HT1080 (cell line): ENCODE data around the gene SOBP. TPM values are rescaled to one million over a fixed set of nuclear protein-coding genes. Genes with fewer than 3 reads are reported as not detected.

Experiments used
- DNase-seq: peaks from one replicate; pipeline ENCODE4 v3.0.0-alpha.2; 2015; ENCODE audit warnings: low read depth
- total RNA-seq: library from RNA; depleted of rRNA; stranded (reverse); fragments of >200 nt; shearing (Covaris generic); gene quantifications from 2 replicates; pipeline ENCODE4 v1.2.3, GENCODE V29; 2014

The SOBP gene
- total RNA-seq, 1 experiment from 2014 or later, result 1.9 TPM

GRCh38 chr6:107683183-107683582, 193.3 kb downstream of the SOBP start:
- no peak for DNase-seq

DNA sequence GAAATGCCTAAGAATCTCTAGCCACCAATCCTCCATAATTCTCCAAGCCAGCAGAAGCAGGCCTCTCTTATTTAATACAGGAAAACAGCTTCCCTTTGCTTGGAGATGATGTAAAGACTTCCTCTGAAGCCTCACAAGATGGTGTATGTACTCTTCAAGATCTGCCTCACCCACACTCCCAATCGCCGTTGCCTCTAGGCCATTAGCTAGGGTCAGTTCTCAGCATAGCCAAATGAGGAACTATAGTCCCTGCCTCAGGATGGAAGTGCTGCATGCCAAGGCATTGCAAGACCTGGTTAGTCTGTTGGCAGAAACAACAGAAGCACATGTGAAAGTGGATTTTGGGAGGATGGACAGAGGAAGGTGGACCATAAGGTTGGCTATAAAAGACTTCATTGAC, 195.1 kb downstream of the SOBP start:
- no peak for DNase-seq

DNA sequence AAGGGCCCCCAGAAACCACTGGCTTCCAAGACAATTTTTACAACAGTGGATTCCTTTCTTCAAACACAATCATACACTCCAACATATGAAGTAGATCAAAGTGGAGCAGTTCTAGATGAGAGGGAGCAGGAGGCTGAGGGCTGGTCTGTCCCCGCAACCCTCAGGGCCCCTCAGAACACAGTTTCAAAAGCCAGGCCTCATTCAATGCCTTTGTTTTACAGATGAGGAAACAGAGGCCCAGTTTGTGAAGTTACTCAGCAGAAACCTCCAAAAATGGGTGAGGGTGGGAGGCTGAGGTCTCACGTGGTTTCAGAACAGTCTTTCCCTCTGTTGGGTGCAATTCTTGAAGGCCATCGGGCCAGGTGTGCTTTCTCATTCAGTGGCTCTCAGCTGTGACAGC, 199.3 kb downstream of the SOBP start:
- no peak for DNase-seq

DNA sequence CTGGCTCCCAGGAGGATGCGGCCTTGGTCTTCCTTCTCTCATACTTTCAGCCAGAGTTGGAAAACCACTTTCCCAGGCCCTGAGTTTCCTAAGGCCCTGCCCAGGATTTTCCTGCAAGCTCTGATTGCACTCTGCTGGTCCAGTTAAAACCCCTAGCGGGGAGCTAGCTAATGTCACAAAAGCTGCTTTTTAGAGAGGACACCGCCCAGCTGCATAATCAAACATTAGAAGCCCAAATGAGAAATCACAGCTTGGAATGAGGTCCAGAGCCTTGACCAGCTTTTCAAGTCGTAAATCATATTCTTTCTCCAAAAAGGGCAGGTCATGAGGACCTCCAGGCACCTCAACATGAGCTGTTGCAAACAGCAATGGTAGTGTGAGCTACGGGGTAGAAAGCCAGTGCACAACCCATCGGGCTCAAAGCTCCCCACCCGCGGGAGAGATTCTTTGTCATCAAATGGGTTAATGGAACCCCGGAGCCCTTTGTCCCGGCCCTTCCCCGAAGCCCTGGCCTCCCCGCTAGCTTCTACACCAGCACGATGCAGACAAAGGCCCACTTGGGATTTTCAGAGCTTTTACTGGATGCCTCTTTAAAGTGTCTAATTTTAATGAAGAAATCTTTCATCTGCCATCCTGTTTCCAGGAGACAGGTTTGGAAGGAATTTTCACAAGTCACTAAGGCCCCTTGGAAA, 200.2 kb downstream of the SOBP start:
- no peak for DNase-seq

- DNase-seq, result no peak
These were observed 200.7 kb downstream of the SOBP start for GRCh38 chr6:107690643-107691061.

GRCh38 chr6:107691062-107691751, 201.3 kb downstream of the SOBP start:
- DNase-seq, result peak; percentile 29

DNA sequence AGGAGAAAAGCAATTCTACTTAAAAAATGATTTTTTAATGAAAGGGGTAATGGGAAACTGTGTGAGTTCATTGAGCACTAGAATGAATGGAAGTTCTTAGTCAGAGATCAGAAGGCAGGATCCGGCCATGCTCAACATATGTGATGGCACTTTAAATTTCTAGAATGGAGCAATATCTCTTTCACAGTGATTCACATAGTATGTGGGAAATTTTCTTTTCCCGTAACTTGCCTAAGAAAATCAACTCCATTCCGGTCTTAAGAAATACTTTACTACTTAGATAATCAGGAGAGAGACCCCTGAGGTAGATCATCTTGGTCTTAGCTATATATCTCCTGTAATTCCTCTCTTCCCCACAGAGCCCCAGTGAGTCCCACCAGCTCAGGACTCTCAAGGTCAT, 202.4 kb downstream of the SOBP start:
- DNase-seq, result peak; percentile 22

- no peak for DNase-seq
These were observed 205.3 kb downstream of the SOBP start for GRCh38 chr6:107695061-107695720.

GRCh38 chr6:107697682-107698081, 207.8 kb downstream of the SOBP start:
- peak; percentile 24 for DNase-seq

- DNase-seq, result peak; percentile 95
These were observed 208.2 kb downstream of the SOBP start for GRCh38 chr6:107698146-107698545.

DNA sequence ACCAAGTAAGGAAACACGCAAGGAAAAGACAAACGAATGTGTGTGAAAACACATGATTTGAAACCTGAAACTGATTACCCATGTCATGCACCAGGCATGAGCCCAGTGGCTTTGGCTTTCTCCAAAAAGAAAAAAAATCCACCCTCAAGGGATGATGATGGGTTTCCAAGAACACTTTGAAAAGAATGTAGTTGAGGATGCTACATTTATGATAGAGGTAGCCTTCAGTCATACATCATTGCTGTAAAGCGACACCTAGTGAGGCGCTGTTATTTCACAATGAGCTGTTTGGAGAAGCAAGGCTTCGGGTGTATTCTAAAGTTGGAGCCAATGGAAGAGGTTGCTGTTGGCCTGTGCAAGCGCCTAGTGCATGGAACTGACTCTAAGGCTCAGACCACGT, 209.3 kb downstream of the SOBP start:
- DNase-seq, result no peak

GRCh38 chr6:107699697-107700325, 209.9 kb downstream of the SOBP start:
- peak; percentile 27 for DNase-seq

GRCh38 chr6:107703606-107704005, 213.7 kb downstream of the SOBP start:
- DNase-seq, result no peak

- DNase-seq, result peak; percentile 34
These were observed 214.6 kb downstream of the SOBP start for GRCh38 chr6:107704347-107705013.

GRCh38 chr6:107706516-107707115, 216.7 kb downstream of the SOBP start:
- no peak for DNase-seq

DNA sequence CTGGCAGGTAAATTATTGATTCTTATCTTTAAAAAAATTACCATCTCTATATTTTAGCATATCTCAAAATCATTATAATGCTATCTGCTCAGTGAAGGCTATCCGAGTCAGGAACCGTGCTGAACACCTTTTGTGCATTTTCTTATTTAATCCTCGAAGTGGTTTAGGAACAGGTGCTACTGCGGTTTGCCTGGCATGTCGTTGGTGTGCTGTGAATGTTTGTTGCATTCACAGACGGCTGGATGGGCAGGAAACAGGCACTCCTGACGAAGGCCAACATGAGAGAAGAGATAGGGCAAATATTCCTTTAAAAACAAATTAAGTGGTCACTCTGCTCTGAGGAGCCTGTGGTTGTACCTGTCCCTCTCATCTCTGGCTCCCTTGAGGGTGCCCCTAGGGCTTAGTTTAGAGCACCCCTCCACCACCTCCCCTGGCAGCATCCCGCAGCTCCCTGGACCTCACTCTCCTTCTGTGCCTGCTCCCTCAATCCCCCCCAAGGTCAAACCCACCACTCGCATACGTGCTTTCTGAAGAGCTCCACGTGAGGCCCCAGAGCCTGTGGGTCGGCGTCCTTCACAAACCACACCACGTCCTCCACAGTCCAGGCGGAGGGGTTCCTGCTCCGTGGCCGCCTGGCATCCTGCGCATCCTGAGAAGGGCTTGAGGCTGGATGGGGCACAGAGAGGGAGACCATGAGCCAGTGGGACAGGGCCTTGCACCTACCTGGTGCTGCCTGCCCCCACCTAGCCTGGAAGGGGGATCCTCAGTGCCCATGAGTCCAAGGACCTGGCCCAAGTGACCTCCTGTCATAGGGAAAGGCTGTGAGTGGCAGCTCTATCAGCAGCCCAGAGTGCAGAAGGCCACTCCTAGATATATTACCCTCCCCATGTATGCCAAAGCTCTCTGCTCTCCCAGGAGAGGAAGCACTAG, 217.7 kb downstream of the SOBP start:
- no peak for DNase-seq

- DNase-seq, result no peak
These were observed 218.5 kb downstream of the SOBP start for GRCh38 chr6:107708435-107708834.

DNA sequence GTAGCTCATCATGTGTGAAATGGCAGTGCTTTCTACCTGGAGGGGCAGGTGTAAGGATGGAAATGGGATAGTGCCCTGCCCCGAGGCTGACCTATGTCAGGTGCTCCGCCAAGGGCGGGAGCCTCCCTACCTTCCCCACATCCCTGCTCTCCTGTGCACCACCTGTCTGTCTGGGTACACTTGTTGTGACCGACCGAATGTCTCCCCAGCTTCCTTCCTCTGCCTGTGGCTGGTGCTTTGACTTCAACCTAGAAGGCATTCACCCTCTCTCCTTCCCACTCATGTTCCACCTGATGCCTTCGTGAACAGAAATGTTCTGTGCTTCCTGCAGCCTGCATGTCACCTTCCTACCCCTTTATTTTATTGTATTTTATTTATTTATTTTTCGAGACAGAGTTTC, 219.4 kb downstream of the SOBP start:
- DNase-seq, result no peak
